GM12875 (cell line): ENCODE data around the gene TMEM132A.
A peak's percentile ranks its signal among the peaks of the same experiment; 100 is the strongest.

Experiments
- H3K4me3 ChIP-seq: one replicate; pipeline ENCODE4 v1.5.1; 2011; ENCODE audit warnings: low read depth, low read length, control low read depth
- CTCF ChIP-seq: IDR thresholded peaks from 2 replicates; pipeline ENCODE4 v1.5.1; 2011; ENCODE audit warnings: low read depth, mild to moderate bottlenecking, control low read depth, inconsistent platforms, low read length, moderate library complexity, borderline replicate concordance; ENCODE audit not compliant: insufficient read depth

Gene TMEM132A

GRCh38 chr11:60923800-60924109 is 505 bp upstream of the TMEM132A start:
- no peak for TF ChIP-seq CTCF

GRCh38 chr11:60924906-60925853 is 920 bp downstream of the TMEM132A start:
- H3K4me3 ChIP-seq = peak overlapping the region; percentile 60
- TF ChIP-seq CTCF = no peak

More at GRCh38 chr11:60923800-60924109, 505 bp upstream of the TMEM132A start:
- H3K4me3 ChIP-seq = peak overlapping the region; percentile 60

GRCh38 chr11:60925868-60926267 is 1.6 kb downstream of the TMEM132A start:
- H3K4me3 ChIP-seq = no peak overlapping the region
- no peak for TF ChIP-seq CTCF

GRCh38 chr11:60926500-60926899 is 2.2 kb downstream of the TMEM132A start:
- no peak for TF ChIP-seq CTCF
- no peak overlapping the region for H3K4me3 ChIP-seq

GRCh38 chr11:60927061-60927592 is 2.9 kb downstream of the TMEM132A start:
- no peak for TF ChIP-seq CTCF
- H3K4me3 ChIP-seq = no peak overlapping the region

GRCh38 chr11:60927600-60927999 is 3.3 kb downstream of the TMEM132A start:
- TF ChIP-seq CTCF = no peak
- H3K4me3 ChIP-seq = no peak overlapping the region

GRCh38 chr11:60928563-60929001 is 4.3 kb downstream of the TMEM132A start:
- TF ChIP-seq CTCF = no peak
- no peak overlapping the region for H3K4me3 ChIP-seq
